AG20443 (cell line): ENCODE results near the gene RAP1GAP.
A peak's percentile ranks its signal among the peaks of the same experiment; 100 is the strongest.
"Not testable (repeated sequence)": the region's sequence is repeated elsewhere in the genome, so short reads cannot be mapped to it uniquely, and the experiment has no call there.

ENCODE experiments used
- DNase-seq: peaks from one replicate; pipeline ENCODE4 v3.0.0; 2012; ENCODE audit warnings: low spot score, mixed read lengths

The RAP1GAP gene

DNA sequence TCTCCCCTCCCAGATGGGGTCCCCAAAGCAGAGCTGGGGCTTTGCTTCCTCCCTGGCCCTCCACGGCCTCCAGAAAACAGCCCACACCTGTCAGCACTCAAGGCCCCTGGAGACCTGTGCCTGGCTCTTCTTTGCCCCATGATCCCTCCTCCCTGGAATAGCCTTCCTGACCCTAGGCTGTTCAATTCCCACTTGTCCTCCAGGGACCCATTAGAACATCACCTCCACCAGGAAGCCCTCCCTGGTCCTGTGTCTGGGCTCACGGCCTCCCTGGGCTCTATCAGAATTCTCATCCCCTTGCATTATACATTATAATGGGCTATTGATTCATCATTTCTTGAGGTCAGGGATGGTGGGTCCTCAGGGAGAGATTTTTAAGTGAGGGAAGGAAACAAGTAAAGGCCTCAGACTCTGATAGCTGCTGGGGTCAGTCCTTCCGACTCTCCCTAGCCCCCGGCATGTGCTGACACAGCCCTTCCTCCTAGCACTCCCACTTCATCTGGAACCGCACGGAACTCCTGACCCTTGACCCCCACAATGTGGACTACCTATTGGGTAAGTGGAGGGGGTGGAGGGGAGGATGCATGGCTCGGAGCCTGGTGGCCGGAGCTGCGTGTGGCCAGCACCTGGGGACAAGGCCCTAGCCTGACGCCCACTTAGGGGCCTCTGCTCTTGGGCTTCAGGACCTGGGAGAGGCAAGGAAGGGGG is 99.2 kb downstream of the RAP1GAP start:
- DNase-seq = no peak

DNA sequence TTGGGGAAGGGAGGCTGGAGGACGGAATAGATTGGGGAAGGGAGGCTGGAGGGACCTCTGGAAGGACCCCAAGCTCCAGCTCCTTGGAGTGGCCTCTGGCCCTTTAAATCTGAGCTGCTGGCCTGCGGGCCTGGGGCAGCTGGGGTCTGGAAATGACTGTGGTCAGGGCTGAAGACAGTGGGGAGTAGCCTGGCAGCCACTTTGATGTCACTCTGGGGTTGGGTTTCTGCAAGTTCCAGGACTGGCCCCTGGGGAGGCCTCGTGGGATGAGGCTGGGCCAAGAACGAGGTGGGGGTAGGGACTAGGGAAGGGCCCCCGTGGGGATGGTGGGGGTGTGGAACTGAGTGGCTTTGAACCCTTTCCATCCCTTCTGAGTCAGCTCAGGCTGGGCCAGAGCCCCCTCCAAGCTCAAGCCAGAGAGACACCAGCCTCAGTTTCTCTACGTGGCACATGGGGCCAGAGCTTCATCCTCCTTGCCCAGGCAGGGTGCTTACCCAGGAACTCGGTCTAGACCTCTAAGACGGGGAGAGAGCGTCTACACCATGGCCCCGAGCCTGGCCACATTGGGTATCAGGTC is 100.3 kb downstream of the RAP1GAP start:
- DNase-seq = no peak

DNA sequence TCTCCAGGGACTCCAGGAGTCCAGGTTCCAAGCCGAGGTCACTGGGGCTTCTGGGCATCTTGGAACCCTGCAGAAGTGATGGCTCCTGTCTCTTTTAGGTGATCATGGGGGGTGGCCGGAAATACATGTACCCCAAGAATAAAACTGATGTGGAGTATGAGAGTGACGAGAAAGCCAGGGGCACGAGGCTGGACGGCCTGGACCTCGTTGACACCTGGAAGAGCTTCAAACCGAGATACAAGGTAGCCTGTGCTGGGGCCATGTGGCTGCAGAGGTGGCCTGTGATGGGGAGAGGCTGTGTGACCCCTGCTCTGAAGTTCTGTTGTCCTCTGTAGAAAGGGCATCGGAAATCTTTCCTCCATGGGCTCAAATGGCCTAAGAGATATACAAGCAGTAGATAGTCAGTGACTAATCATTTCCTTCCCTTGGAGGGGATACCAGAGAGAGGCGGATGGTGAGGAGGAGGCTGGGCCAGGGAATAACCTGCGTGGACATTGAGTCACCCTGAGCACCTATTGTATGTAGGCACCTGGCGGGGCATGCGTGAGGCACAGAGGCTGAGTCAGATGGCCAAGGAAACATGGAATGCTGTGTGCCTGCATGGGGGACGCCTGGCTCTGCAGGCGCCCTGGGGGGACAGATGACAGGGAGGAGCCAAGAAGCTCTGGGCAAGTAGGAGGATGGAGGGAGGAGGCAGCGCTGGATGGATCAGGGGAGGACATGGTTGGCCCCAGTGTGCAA is 101.0 kb downstream of the RAP1GAP start:
- DNase-seq = no peak

DNA sequence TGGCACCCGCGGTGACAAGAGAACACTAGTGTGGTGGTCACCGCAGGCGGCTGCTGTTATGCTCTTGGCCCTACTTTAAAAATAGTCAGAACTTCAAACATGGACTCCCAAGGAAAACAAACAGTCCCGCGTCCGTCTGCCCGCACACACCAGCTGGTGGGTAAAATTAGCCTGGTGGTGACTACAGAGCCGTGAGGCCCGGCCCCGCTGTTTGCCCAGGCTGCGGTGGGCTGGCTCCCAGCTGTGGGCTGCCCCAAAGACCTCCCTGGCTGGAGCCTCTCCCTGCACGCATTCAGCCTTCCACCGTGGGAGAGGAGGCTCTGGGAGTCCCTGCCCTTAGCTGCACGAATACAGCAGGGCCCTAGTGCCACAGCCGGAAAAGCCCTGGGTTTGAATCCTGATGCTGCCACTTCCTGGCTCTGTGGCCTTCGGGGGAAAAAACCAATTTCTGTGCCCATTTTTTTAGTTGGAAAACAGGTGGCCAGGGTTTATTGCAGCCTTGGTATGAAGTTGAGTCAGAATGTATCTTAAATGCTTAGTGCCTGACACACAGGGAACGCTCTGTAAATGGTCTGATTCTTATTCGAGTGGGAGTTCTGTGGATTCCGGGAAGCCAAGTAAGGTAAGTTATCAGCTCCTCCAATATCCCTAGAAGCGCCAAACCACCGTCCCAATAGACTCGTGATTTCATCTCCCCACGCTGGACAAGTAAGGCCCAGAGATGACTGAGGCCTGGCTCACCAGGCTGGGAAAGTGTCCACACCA is 101.7 kb downstream of the RAP1GAP start:
- peak; percentile 52 for DNase-seq

DNA sequence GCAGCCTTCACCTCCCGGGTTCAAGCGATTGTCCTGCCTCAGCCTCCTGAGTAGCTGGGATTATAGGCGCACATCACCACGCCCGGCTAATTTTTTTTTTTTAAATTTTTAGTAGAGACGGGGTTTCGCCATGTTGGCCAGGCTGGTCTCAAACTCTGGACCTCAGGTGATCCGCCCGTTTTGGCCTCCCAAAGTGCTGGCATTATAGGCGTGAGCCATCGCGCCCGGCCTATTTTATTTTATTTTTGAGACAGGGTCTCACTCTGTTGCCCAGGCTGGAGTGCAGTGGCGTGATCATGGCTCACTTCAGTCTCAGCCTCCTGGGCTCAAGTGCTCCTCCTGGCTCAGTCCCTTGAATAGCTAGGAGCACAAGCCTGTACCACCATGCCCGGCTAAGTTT is 102.8 kb downstream of the RAP1GAP start:
- not testable (repeated sequence) for DNase-seq

DNA sequence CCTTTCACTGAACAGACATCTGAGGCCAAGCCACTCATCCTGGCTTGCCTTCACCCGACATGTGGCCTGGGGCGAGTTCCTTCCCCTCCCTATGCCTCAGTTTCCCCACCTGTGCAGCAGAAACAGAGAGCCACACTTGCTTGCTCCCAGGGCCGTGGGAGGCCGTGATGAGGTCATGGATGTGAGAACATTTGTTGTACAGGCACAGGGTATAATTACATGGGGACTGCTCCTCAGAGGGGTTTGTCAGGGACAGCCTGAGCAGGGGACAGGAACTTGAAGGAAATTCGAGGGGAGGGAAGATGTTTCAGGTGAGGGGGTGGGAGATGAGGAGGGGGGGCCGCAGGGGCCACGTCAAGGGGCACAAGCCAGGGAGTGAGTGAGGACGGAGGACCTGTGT is 103.9 kb downstream of the RAP1GAP start:
- DNase-seq = no peak

DNA sequence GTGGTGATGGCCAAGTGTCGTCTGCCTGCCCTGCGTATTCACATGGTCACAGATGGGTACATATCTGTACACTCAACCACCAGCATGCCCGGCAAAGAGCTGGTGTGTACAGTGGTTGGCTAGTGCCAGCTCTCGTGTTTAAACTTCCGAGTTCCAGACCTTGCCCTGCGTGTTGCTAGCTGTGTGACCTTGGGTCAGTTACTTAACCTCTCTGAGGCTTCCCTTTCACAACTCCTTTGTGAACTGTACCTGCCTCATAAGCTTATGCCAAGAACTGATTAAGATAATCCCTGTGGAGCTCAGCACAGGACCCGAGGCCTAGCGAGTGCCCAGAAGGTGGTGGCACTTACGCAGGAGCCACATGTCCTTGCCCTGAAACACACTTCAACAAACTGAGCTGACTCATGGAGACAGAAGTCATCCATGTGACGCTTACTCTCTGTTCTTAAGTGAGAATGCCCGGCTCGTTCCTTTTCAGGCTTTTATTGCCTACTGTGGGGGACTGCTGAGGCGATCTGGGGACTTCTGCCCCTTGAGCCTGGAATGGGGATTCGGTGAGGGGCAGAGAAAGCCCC is 104.5 kb downstream of the RAP1GAP start:
- DNase-seq = no peak

DNA sequence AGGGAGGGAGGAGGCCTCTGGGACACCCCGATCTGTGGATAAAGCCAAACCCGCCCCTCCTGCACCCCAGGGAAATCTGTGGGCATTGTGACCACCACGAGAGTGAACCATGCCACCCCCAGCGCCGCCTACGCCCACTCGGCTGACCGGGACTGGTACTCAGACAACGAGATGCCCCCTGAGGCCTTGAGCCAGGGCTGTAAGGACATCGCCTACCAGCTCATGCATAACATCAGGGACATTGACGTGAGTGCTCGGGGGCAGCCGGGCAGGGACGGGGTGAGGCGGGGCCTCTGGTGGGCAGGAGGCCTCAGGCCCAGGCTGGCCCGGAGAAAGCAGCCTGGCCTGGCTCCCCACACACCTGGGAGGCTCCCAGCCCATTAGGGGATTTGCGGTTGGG is 105.2 kb downstream of the RAP1GAP start:
- DNase-seq = no peak

DNA sequence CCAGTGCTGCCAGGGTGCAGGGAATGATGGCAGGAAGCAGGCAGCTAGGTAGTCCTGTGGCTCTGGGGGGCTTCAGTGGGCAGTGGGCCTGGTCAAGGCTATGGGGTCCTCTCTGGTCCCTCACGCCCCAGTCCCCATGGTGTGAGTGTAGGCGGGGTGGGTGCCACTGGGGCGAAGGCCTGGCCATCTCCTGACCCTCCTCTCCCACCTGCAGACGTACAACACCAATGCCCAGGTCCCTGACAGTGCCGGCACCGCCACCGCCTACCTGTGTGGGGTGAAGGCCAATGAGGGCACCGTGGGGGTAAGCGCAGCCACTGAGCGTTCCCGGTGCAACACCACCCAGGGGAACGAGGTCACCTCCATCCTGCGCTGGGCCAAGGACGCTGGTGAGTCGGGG is 106.3 kb downstream of the RAP1GAP start:
- DNase-seq = no peak

DNA sequence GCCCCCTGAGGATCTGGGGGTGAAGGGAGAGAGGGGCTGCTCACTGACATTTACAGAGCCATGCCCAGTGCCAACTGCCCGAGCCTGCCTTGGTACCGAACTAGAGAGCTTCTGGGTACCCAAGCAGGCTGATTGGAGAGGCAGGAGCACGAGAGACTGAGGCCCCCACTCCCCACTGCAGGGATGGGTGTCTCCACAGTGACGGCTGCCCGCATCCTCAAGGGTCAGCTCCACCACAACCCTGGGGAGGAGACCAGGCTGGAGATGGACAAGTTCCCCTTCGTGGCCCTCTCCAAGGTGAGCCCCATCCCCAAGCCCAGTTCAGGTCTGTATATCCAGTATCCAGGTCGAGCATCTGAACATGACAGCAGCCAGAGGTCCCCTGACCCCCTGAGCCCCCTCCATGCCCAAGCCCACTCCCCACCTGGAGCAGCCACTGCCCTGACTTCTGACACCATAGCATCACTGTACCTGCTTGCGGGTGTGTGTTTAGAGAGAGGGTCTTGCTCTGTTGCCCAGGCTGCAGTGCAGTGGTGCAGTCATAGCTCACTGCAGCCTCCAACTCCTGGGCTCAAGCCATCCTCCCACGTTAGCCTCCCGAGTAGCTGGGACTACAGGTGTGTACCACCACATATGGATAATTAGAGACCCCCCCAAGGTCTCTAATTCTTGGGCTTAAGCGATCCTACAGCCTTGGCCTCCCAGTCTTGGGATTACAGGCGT is 108.1 kb downstream of the RAP1GAP start:
- no peak for DNase-seq

DNA sequence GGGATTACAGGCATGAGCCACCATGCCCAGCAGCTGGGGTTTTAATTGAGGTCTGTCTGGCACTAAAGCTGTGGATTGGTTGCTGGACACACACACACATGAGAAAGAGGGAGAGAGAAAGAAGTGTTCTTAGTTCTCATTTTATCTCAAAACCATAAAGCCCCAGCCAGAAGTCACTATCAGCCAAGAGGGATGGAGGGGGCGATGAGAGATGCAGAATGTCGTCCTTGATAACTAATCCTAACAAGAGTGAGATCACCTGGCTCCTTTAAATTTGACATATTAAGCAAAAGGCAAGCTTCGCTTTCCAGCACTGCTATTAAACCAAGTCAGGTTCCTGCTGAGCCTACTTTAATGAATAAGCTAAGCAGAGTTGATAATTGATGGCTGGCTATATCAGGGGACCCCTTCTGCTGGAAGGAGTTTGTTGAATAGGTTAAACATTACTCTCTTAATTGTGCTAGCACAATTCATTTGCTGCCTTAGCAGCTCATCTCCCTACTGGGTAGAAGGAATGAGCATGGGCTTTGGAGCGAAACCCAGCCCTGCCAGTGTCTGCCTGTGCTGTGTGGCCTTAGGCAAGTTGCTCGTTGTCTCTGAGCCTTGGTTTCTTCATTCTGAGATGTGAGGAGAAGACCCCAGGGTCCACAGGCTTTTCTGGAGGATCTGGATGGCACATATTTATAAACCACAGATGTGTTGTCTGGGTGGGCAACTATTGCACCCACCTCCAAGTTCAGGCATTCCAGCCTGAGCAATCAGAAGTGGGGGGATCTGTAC is 109.2 kb downstream of the RAP1GAP start:
- no peak for DNase-seq

DNA sequence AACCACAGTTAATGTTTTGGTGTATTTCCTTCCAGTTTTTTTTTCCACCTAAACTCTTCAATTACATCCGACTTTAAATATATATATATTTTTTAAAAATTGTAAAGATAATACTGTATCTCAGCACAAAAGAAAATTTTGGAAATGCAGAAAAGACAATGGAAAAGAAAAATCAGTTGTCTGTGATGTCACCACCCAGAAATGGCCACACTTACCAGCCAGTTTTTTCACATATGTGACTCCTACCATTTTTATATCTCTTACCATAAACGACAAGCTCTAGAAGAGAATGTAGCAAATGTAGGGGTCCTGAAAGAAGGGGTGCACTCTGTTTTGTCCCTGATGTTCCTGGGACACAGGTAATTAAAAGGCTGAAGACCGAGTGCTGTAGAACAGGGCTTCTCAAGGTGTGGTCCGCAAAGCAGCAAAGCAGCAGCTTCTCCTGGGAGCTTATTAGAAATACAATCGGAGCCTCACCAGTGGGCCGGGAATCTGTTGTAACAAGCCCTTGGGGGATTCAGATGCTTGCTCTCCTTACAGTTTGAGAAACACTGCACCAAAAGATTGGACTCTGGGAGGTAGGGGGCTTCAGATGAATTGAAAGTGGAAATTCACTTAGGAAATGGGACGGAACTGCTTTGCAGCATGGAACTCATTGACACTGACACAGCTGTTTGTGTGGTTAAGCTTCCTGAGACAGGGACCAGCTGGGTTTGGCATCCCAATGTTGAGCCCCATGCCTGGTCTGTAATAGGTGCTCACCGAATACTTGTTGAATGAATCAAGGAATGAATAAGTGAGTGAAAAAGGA is 115.8 kb downstream of the RAP1GAP start:
- peak; percentile 48 for DNase-seq

DNA sequence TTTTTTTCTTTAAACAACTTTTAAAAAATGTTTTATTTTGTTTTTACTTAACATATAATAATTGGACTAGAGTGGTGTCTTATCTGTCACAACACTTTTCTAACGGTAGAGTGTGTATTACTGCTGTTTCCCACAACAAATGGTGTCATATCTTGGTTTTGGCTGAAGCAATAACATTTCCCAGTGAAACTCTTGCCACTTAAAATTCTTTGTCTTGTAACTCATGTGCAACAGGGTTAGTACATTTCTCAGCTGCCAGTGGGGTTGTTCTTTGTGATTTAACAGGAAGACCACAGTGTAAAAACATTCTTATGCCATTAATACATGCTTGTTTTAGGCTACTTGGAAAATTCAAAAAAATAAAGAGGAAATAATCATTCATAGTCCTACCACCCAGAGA is 116.4 kb downstream of the RAP1GAP start:
- peak; percentile 84 for DNase-seq

DNA sequence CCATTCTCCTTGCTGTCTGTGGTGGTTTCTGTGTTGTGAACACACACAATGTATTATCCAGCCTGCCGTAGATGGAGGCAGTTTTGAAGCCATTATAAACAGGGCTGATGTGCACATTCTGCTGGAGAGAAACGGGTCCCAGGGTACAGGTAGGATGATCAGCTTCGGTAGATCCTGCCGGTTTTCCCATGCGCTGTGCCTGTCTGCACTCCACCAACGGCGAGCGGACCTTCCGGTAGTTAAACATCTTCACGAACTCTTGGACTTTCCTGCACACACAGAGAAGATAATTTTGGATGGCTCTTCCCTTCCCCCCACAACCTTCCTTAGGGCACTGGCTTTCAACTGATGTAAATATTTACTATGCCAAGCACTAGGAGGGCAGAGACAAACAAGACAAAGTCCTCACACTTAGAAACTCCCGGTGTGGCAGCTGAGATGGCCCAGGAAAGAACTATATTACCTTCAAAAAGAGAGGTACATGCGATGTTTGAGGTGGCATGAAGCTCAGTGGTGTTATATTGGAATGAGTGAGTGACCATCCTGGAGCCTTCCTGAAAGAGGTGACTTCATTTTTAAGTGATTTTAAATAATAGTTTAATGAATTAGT is 118.2 kb downstream of the RAP1GAP start:
- DNase-seq = no peak

DNA sequence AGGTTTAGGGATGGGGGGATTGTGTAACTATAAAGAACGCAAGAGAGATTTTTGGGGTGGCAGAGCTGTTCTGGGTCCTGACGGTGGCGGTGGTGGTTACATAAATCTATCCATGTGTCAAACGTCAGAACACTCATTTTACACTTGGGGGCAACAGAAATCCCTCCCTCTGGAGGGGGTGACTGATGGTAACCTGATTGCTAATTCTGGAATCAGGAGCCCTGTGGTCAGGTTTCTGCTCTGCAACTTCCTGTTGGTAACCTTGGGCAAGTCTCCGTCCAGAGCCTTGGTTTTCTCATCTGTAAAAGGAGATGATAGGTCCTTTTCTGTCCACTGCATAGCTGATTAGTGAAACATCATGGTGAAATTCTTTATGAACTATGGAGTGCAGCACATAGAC is 119.1 kb downstream of the RAP1GAP start:
- DNase-seq = no peak

DNA sequence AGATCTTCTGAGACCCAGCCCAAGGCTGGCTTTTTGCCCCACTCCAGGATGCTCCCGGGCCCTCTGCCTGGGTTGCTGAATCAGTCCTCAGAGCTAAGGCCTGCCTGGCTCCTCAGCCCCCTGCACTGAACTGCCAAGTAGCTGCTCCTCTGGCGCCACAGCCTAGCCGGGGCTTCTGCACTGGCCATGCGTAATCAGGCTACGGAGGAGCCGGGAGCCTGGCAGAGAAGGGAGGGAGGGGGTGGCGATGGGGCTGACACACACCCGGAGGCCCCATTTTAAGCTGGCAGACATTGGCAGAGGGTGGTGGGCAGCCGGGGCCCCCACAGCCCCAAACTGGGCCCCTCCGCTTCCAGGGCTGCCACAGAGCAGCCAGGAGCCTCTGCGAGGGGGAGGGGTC is 121.3 kb downstream of the RAP1GAP start:
- no peak for DNase-seq
